ENCODE results near the gene PALB2. TPM values are rescaled to one million over a fixed set of nuclear protein-coding genes. Genes with fewer than 3 reads are reported as not detected.
A peak's percentile ranks its signal among the peaks of the same experiment; 100 is the strongest.

Gene PALB2
- total RNA-seq, 1 donor from 2014 or later, result 34.4 TPM

- peaks cover 34% of the 10 kb centered on the region for H3K36me3 Mint-ChIP-seq (ENCODE audit: low read depth)
Observed at GRCh38 chr16:23571895-23572294, 69.2 kb downstream of the PALB2 start.

GRCh38 chr16:23570992-23571632 lies 70.0 kb downstream of the PALB2 start:
- Mint-ChIP-seq H3K9me3 (no peaks in the 10 kb centered on the region), H3K36me3 (ENCODE audit: low read depth) (peaks cover 37% of the 10 kb centered on the region), H3K4me1 (ENCODE audit: low read depth) (no peaks in the 10 kb centered on the region), H3K27ac (no peak overlapping the region), H3K4me3 (no peak overlapping the region), H3K27me3 (ENCODE audit: insufficient read depth) (no peaks in the 10 kb centered on the region)
- intact Hi-C loops (cut with micrococcal nuclease), result no loop called here
- DNase-seq (ENCODE audit: low spot score), result no peak

More at GRCh38 chr16:23571895-23572294, 69.2 kb downstream of the PALB2 start:
- Mint-ChIP-seq H3K27me3 (ENCODE audit: insufficient read depth) (no peaks in the 10 kb centered on the region), H3K27ac (no peak overlapping the region), H3K4me3 (no peak overlapping the region), H3K9me3 (no peaks in the 10 kb centered on the region), H3K4me1 (ENCODE audit: low read depth) (no peaks in the 10 kb centered on the region)
- no peak for DNase-seq (ENCODE audit: low spot score)
- intact Hi-C loops (cut with micrococcal nuclease), result no loop called here

GRCh38 chr16:23567602-23568001 lies 73.5 kb downstream of the PALB2 start:
- DNase-seq (ENCODE audit: low spot score), result no peak
- no peaks in the 10 kb centered on the region for H3K9me3 Mint-ChIP-seq
- H3K36me3 Mint-ChIP-seq (ENCODE audit: low read depth), result peaks cover 60% of the 10 kb centered on the region
- no peak overlapping the region for H3K4me3 Mint-ChIP-seq
- no peaks in the 10 kb centered on the region for H3K4me1 Mint-ChIP-seq (ENCODE audit: low read depth)
- intact Hi-C loops (cut with micrococcal nuclease), result no loop called here
- H3K27ac Mint-ChIP-seq, result no peak overlapping the region
- no peaks in the 10 kb centered on the region for H3K27me3 Mint-ChIP-seq (ENCODE audit: insufficient read depth)

- H3K9me3 Mint-ChIP-seq, result no peaks in the 10 kb centered on the region
- intact Hi-C loops (cut with micrococcal nuclease), result no loop called here
- H3K27me3 Mint-ChIP-seq (ENCODE audit: insufficient read depth), result no peaks in the 10 kb centered on the region
- no peak overlapping the region for H3K27ac Mint-ChIP-seq
- no peak overlapping the region for H3K4me3 Mint-ChIP-seq
- peaks cover 59% of the 10 kb centered on the region for H3K36me3 Mint-ChIP-seq (ENCODE audit: low read depth)
- no peaks in the 10 kb centered on the region for H3K4me1 Mint-ChIP-seq (ENCODE audit: low read depth)
- DNase-seq (ENCODE audit: low spot score), result no peak
Observed at GRCh38 chr16:23566724-23567123, 74.4 kb downstream of the PALB2 start.

- DNase-seq (ENCODE audit: low spot score), result no peak
- Mint-ChIP-seq H3K9me3 (no peaks in the 10 kb centered on the region), H3K36me3 (ENCODE audit: low read depth) (peaks cover 61% of the 10 kb centered on the region), H3K4me3 (no peak overlapping the region), H3K4me1 (ENCODE audit: low read depth) (peaks cover 7% of the 10 kb centered on the region), H3K27me3 (ENCODE audit: insufficient read depth) (no peaks in the 10 kb centered on the region), H3K27ac (no peak overlapping the region)
- intact Hi-C loops (cut with micrococcal nuclease), result no loop called here
Observed at GRCh38 chr16:23564575-23565363, 76.3 kb downstream of the PALB2 start.

- intact Hi-C loops (cut with micrococcal nuclease), result no loop called here
- Mint-ChIP-seq H3K4me3 (no peak overlapping the region), H3K27ac (no peak overlapping the region), H3K9me3 (no peaks in the 10 kb centered on the region), H3K4me1 (ENCODE audit: low read depth) (peaks cover 18% of the 10 kb centered on the region), H3K36me3 (ENCODE audit: low read depth) (peaks cover 58% of the 10 kb centered on the region), H3K27me3 (ENCODE audit: insufficient read depth) (no peaks in the 10 kb centered on the region)
- DNase-seq (ENCODE audit: low spot score), result no peak
Observed at GRCh38 chr16:23563186-23563585, 77.9 kb downstream of the PALB2 start.

- H3K4me3 Mint-ChIP-seq, result no peak overlapping the region
- DNase-seq (ENCODE audit: low spot score), result no peak
- intact Hi-C loops (cut with micrococcal nuclease), result no loop called here
- H3K36me3 Mint-ChIP-seq (ENCODE audit: low read depth), result peaks cover 55% of the 10 kb centered on the region
- H3K4me1 Mint-ChIP-seq (ENCODE audit: low read depth), result peaks cover 18% of the 10 kb centered on the region
- H3K27ac Mint-ChIP-seq, result no peak overlapping the region
- H3K27me3 Mint-ChIP-seq (ENCODE audit: insufficient read depth), result peaks cover under 1% of the 10 kb centered on the region
- no peaks in the 10 kb centered on the region for H3K9me3 Mint-ChIP-seq
Observed at GRCh38 chr16:23562505-23562904, 78.6 kb downstream of the PALB2 start.

GRCh38 chr16:23561586-23561985 lies 79.5 kb downstream of the PALB2 start:
- Mint-ChIP-seq H3K4me1 (ENCODE audit: low read depth) (peaks cover 26% of the 10 kb centered on the region), H3K36me3 (ENCODE audit: low read depth) (peaks cover 49% of the 10 kb centered on the region), H3K9me3 (no peaks in the 10 kb centered on the region), H3K27me3 (ENCODE audit: insufficient read depth) (peaks cover 4% of the 10 kb centered on the region), H3K4me3 (no peak overlapping the region), H3K27ac (no peak overlapping the region)
- DNase-seq (ENCODE audit: low spot score), result no peak
- intact Hi-C loops (cut with micrococcal nuclease), result no loop called here

- intact Hi-C loops (cut with micrococcal nuclease), result loop anchor here (1.0 to 5.0 kb wide), 11 partner anchors 38 to 1961 kb away; partner anchors contain the start of genes COG7, DCTN5, GGA2 and METTL9
- H3K9me3 Mint-ChIP-seq, result no peaks in the 10 kb centered on the region
- DNase-seq (ENCODE audit: low spot score), result peak; percentile 26
- peak overlapping the region; percentile 95 for H3K4me3 Mint-ChIP-seq
- peak overlapping the region; percentile 92 for H3K27ac Mint-ChIP-seq
- peaks cover 32% of the 10 kb centered on the region for H3K36me3 Mint-ChIP-seq (ENCODE audit: low read depth)
- H3K4me1 Mint-ChIP-seq (ENCODE audit: low read depth), result peaks cover 44% of the 10 kb centered on the region
- peaks cover 4% of the 10 kb centered on the region for H3K27me3 Mint-ChIP-seq (ENCODE audit: insufficient read depth)
Observed at GRCh38 chr16:23557779-23558702, 83.1 kb downstream of the PALB2 start.

GRCh38 chr16:23556881-23557778 lies 84.0 kb downstream of the PALB2 start, which contains the start of the genes EARS2 and UBFD1:
EARS2 (minus strand) TSS chr16:23557350; CDS start chr16:23557343, 7 bp downstream.
UBFD1 (plus strand) TSS chr16:23557727; CDS start chr16:23557743, 16 bp downstream.
- peaks cover 4% of the 10 kb centered on the region for H3K27me3 Mint-ChIP-seq (ENCODE audit: insufficient read depth)
- peak; percentile 96 for DNase-seq (ENCODE audit: low spot score)
- intact Hi-C loops (cut with micrococcal nuclease), result loop anchor here (1.0 to 5.0 kb wide), 11 partner anchors 39 to 1960 kb away; partner anchors contain the start of genes COG7, DCTN5, GGA2 and METTL9
- H3K4me3 Mint-ChIP-seq, result peak within 1 kb of the TSS; percentile 95
- peaks cover 44% of the 10 kb centered on the region for H3K4me1 Mint-ChIP-seq (ENCODE audit: low read depth)
- H3K27ac Mint-ChIP-seq, result peak within 1 kb of the TSS; percentile 92
- H3K9me3 Mint-ChIP-seq, result no peaks in the 10 kb centered on the region
- H3K36me3 Mint-ChIP-seq (ENCODE audit: low read depth), result peaks cover 26% of the 10 kb centered on the region

GRCh38 chr16:23554536-23554935 lies 86.6 kb downstream of the PALB2 start:
- peaks cover 19% of the 10 kb centered on the region for H3K36me3 Mint-ChIP-seq (ENCODE audit: low read depth)
- peaks cover 4% of the 10 kb centered on the region for H3K27me3 Mint-ChIP-seq (ENCODE audit: insufficient read depth)
- DNase-seq (ENCODE audit: low spot score), result no peak
- H3K27ac Mint-ChIP-seq, result no peak overlapping the region
- intact Hi-C loops (cut with micrococcal nuclease), result no loop called here
- no peak overlapping the region for H3K4me3 Mint-ChIP-seq
- peaks cover 34% of the 10 kb centered on the region for H3K4me1 Mint-ChIP-seq (ENCODE audit: low read depth)
- H3K9me3 Mint-ChIP-seq, result no peaks in the 10 kb centered on the region

All from activated T-helper 1 cell treated with anti-CD3 and anti-CD28 coated beads, Interleukin-12 subunit alpha, Interleukin-12 subunit beta, Interleukin-2, Interleukin-4 antibody, amounts not matched to agents 30 ng/mL and 10 ng/mL and 1 ng/mL, durations not matched to agents 14 hours and 24 hours and 36 hours (primary cell).